NCI-H2196 treated with DMSO at 0.1 percent for 48 hours (cell line): Measurements from ENCODE around the gene TBCD.

Experiments
- DNase-seq: peaks from one replicate; lab custom pipeline; 2025; ENCODE audit not compliant: unreplicated experiment; lab: John Stamatoyannopoulos, UW

TBCD gene

DNA sequence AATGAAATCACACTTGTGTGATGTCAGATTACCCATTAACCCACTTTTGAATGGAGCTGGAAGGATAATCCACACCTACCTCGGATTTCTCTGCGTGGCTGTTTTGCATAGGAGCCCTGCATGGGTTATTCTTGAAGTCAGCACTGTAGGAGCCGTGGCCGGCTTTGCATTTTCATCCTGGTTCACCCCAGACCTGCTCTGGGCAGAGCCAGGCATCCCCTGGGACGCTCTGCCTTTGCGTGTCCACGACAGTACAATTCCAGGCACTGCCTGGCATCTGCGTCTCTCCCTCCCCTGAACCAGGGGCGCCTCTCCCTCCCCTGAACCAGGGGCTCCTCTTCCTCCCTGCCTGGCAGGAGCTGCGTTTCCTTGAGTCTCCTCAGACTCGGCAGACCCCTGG, 117.7 kb downstream of the TBCD start:
- DNase-seq, result no peak

DNA sequence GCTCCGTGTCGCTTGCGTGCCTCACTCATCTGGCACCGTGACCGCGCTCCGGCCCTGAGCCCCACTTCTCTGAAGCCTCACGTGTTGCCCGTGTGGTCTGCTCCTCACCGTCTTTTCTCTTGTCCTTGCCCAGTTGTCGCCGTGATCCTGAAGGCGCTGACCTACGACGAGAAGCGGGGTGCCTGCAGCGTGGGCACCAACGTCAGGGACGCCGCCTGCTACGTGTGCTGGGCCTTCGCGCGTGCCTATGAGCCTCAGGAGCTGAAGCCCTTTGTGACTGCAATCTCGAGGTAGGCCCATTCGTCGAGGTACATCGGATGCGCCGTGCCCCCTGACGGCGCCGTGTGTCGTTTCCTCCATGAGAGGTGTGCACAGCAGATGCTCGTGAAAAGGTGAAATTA, 118.2 kb downstream of the TBCD start:
- DNase-seq, result no peak

GRCh38 chr17:82870541-82870940, 118.7 kb downstream of the TBCD start:
- no peak for DNase-seq

DNA sequence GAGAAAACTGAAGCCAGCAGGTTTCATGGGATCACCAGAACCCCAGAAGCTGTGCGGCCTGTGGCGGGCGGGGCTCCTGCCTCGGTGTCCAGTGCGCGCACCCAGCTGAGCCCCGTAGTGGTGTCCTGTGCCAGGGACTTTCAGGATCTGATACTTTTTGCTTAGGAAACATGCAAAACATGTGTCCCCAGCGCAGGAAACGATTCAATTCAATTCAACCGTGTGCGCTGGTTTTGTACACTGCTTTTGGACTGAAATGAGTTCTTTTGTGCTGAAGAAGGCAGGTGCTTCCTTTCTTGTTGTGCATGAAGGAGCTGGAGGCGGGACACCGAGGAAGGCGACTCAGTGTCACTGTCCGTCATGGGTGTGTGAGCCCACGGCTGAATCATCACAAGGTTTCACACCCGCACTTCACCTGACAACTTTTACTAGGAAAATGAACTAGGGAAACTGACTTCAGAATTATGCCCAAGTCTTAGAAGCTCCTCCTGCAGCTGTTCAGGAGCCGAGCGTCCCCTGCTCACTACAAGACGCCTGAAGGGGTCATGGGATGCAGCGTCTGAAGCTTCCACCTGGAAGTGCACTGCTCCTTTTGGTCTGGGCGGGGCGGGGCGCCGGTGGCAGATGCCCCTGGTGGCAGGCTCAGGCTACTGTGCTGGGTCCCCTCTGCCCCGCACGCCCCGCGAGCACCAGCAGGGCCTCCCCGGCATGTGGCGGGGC, 119.4 kb downstream of the TBCD start:
- DNase-seq, result no peak

DNA sequence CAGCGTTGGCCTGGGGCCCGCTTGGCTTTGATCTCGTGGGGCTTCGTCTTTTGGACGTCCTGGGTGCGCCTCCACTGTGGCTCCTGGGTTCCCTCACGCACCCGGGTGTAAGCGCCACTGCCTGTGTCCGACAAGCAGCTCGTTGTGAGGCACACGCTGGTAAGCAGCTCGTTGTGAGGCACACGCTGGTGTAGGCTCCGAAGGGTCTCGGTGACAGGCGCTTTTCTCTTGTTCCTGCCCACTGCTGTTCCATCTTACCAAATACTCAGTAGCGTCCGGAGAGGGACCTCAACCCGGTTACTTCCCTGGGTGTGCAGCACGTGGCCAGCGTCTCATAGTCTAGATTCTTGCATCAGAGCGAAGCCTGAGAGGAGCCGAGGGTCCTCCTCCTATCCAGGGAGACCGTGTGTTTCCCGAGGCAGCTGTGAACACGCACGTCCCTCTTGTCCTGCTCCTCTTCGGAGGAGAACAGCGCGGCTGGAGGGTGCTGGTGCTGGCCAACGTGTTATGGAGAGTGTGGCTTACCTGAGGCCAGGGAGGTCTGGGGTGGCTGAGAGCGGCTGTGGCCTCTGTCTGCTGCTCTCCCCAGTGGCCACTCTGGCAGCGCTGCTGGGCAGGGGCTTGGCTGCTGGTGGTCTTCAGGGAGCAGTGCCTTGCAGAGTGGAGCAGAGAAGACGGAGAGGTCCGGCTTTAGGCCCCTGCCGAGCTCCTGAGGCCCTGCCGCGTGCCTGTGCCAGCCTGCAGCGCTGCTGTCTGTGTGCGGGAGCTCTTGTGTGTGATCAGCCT, 120.1 kb downstream of the TBCD start:
- no peak for DNase-seq

GRCh38 chr17:82872591-82873520, 121.0 kb downstream of the TBCD start:
- DNase-seq, result no peak

DNA sequence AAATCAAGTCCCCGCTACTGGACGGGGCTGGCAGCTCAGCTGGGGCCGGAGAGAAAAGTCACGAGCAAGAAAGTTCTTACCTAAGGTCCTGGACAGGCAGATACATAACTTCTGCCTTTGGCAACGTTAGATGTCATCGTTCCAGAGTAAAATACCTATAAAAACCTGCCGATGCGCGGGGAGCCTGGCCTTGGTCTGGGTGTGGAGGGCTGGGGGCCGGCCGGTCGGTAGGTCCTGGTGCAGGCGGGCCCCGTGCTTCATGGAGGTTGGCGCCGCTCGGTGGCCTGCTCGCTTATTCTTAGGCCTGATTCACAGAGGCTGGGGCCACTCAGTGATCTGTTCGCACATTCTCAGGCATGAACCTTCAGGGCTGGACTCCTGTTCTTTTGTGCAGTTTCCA, 121.7 kb downstream of the TBCD start:
- no peak for DNase-seq

DNA sequence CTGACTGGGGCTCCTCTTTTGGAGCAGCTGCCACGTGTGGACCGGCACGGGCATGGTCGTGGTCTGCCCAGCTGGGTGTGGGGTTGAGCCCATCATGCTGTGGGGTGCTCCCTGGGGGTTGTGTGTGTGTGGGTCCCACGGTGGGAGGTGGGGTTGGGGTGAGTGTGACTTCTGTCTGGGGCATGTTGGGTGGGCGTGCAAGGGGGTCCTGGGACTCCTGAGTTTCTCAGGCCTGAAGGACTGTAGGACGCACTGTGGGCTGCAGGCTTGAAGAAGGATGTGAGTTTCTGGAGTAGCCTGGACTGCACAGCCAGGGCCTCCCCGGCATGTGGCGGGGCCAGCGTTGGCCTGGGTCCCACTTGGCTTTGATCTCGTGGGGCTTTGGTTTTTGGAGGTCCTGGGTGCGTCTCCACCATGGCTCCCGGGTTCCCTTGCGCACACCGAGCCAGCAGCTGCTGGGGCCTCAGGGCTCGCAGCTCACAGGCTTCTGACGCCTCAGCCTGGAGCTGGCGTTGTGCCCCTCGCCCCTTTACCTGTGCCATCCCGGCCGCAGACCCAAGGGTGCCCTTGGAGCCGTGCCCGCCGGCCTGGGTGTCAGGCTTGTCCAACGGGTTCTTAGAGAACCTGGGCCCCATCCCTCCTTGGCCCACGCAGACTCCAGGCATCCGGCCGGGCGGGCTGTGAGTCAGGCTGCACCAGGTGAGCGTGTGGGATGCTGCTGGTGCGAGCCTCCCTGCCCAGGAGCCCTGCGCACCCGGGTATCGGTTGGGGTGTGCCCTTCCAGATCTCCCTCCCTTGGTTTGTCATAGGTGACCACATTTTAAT, 122.4 kb downstream of the TBCD start:
- no peak for DNase-seq

DNA sequence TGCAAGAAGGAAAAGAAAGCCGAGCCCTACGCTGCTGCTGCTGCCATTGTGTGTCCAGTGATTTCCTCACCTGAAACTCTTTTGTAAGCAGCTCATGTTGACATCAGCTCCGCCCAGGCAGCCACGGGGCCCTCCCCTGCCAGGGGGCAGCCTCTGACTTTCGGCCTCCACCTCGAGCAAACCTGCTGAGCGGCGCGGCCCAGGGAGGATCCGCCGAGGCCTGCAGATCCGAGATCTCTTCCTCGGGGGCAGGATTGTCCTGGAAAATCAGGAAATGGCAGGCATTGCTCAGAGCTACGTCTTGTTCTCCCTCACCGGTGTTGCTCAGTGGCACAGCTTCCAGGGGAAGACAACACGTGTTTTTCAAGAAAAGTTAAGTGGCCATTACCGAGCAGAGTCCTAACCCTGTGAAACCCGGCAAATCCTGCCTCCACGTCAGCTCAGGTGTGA, 123.6 kb downstream of the TBCD start:
- DNase-seq, result no peak

DNA sequence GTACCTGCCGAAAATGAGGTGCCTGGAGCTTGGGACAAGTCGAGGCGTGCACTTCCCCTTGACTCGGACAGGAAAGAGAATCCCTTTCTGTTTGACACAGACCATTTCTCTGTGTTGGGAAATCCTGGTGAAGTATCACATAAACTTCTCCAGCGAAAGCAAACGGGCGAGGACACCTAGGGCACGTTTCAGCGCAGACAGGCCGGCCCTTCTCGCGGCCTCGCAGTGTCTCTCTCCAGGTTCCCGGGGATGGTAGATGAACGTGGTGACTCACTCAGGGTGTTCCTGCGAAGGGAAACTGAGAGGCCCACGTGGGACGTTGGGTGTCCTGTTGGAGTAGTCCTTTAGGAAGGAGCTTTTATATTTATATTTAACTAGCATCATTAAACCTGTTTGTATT, 124.3 kb downstream of the TBCD start:
- DNase-seq, result no peak

GRCh38 chr17:82876602-82877379, 124.9 kb downstream of the TBCD start:
- peak; percentile 66 for DNase-seq

- DNase-seq, result no peak
These were observed 126.7 kb downstream of the TBCD start for GRCh38 chr17:82878527-82878926.

GRCh38 chr17:82879241-82879640, 127.4 kb downstream of the TBCD start:
- no peak for DNase-seq

DNA sequence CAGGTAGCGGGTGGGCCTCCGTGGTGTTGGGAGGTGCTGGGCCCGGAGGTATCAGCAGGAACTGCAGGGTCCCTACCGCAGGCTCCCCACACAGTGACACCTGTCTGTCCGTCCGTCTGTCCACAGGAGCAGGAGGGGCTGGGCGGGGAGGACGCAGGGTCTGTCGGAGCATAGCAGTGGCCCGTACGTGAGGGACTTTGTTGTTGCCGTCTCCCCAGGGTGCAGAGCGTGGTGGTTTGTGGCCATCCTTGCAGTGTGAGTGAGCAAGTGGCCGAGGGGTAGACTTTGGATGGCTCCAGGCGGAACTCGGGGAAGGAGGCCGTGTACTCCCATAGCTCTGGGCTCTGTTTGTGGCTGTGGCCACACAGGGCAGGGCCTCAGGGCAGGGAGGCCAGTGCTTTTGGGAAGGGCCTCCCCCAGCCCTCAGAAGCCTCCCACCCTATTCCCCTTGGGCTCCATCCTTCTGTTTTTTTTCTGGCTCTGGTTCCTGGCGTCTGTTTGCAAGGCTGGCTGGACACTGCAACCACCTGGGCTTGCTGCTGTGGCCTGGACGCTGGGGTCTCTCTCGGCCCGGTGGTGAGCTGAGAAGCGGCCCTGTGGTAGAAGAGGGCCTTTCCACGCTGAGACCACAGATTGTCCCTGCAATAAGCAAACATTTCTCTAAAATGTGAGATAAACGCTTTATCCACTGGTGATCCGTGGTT, 128.9 kb downstream of the TBCD start:
- DNase-seq, result no peak

DNA sequence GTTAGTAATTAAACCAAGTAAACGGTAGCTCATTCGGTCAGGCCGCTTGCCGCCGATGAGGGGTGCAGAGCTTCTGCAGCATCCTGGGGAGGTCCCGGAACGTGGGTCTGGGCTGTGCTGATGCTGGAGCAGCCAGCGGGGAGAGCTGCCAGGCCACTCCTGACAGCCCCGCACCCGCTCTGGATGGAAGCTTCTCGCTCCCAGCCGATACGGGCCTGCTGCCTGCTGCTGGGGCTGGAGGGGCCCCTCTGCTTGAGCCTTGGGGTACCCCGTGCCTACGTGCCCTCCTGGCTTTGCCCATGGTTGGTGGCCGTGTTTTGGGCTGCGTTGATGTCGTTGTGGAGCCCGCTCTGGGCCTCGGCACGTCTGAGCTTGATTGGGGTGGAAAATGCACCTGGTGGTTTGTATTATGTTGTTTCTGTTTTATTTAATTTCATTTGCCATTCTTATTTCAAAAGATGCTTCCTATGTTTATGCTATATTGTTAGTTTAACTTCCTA, 129.5 kb downstream of the TBCD start:
- no peak for DNase-seq

GRCh38 chr17:82881900-82882714, 130.2 kb downstream of the TBCD start:
- DNase-seq, result no peak

DNA sequence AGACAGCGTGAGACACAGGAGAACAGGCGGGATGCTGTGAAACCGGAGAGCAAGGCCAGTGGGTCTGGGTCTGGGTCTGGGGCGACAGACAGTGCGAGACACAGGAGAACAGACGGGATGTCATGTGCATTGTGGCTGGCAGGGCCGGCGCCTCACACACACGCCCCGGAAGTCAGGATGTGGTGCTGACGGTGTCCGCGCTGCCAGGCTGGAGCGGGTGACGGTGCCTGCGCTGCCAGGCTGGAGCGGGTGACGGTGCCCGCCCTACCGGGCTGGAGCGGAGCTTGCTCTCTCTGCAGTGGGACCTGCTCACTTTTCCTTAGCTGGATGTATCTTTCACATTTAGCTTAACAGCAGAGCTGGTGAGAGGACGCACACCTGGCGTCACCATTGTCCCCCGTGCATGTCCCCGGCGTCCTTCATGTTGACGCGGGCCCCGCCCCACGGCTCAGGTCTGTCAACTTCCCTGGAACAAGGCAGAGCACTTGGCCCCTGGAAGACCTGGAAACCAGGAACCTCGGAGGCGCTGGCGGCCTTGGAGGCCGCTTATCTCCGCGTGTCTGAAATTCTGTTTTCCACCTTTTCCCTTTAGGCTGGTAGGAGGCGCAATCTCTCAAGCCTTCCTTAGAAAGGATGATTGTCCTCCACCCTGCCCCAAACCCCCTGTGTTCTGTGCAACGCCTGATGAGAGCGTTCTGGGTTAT, 131.0 kb downstream of the TBCD start:
- DNase-seq, result no peak
